DMS 273 (cell line): ENCODE data around the gene FBXW8.

Experiments
- DNase-seq: peaks from one replicate; lab custom pipeline; 2025; ENCODE audit not compliant: unreplicated experiment; lab: John Stamatoyannopoulos, UW

Gene FBXW8

DNA sequence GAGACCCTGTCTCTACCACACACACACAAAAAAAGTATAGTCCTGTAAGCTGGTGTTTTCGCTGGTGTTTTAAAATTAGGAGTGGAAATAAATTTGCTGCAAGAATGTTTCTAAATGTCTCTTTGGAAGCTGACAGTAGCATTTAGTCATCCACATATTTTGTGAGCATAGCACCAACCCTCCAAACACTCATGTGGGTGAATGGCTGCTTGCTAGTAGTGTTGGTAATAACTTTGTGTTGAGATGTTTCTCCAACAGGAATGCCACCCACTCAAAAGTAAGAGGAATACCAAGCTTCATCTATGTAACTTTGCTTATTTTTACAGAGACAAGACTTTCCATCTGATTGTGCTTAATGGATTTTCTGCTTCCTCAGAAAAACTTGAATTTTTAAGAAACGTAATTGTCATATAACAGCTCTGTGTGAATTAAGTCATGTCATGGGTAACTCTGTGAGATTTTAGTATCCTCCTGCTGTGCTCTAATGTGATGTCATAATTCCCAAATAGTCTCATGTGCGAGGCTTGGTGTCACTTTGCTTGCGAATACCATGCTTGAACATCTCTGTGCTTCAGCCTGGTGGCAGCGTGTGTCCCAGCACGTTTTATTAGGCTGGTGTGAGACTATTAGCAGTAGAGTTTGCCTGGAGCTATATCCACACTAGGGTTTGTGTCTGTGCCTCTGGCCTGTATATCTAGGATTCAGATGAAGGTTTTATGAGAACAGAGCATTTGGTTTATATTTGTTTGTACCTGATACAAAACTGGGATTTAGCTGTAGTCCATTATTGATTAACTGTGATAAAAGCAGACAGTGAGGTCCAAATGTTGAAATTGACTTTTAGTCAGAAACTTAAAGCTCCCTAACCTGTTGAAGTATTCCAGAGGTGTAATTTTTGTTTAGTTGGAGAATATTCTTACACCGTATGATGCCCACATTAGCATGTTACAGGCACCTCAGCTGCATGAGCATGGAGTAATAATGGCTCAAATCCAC is 80.5 kb downstream of the FBXW8 start:
- no peak for DNase-seq

DNA sequence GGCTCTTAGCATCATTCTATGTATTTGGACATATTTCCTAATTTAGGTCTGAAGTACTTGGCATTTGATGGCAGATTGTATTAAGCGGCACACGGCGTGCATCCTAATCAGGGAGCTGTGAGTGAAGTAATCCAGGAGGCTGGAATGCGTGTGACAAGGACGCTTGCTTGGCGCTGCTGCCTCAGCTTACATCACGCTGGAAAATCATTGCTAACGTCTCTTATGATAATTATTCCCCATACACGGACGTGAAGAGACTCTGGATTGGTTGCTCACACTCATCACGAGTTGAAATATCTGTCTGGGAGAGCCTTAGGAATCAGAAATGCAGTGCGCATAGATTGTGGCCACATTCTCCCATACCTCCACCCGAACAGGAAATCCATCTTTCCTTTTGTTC is 85.3 kb downstream of the FBXW8 start:
- no peak for DNase-seq

- DNase-seq: no peak
Observed at GRCh38 chr12:116996621-116997020, 85.9 kb downstream of the FBXW8 start.

- DNase-seq: no peak
Observed at GRCh38 chr12:116999066-116999465, 88.3 kb downstream of the FBXW8 start.

DNA sequence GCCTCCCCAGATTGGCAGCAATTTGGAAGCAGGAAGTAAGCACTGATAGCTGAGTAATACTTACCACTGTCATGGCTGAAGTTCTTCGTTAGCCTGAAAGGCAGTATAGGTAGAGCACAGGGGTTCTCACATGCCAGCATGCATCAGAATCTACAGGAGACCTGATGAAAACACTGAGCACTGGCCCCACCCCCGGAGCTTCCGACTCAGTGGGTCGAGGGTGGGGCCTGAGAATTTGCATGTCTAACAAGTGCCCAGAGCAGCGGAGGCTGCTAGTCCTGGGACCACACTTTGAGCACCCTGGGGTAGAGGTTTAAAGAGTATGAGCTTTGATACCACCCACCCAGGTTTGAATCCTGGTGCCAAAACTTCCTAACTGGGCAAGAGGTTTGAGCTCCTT is 89.6 kb downstream of the FBXW8 start:
- no peak for DNase-seq

- no peak for DNase-seq
Observed at GRCh38 chr12:117002051-117002817, 91.5 kb downstream of the FBXW8 start.

GRCh38 chr12:117003883-117004404 is 93.2 kb downstream of the FBXW8 start:
- no peak for DNase-seq

GRCh38 chr12:117005417-117006046 is 94.8 kb downstream of the FBXW8 start:
- no peak for DNase-seq

GRCh38 chr12:117006333-117006732 is 95.6 kb downstream of the FBXW8 start:
- DNase-seq: no peak

- no peak for DNase-seq
Observed at GRCh38 chr12:117007577-117007976, 96.8 kb downstream of the FBXW8 start.

- no peak for DNase-seq
Observed at GRCh38 chr12:117009759-117010158, 99.0 kb downstream of the FBXW8 start.

- no peak for DNase-seq
Observed at GRCh38 chr12:117010693-117011451, 100.1 kb downstream of the FBXW8 start.

DNA sequence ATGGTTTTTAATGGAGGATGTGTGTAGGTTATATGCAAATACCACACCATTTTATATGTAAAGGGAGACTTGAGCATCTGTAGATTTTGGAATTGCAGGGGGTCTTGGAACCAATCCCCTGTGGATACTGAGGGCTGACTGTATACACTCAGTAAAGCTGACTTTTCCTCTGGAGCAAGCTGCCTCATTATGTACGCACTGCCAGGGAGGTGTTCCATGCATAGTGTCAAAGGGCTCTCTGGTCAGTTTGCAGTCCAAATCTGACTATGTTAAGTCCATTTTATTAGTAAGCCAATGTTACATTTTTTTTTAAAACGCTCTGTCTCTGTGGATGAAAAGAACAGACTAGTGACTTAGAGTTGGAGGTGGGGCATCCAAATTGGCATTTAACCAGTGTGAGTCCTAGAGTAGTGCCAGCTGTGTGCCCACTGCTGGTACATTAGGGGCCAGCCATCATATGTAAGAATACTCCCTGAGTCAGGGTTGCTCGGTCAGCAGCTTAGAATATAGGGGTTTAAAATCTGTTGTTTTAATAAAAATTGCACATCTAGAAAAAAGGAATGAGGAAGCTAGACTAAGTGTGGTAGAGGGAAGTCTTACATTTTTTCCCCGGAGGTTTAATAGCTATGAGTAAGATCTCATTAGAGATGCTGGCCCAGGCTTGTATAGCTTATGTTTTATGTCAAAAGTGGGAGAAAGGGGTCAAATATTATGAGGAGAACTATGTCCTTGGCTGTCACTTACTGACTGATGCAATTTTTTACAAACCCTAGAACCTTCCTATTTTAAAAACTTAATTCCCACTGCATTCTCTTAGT is 101.4 kb downstream of the FBXW8 start:
- no peak for DNase-seq

DNA sequence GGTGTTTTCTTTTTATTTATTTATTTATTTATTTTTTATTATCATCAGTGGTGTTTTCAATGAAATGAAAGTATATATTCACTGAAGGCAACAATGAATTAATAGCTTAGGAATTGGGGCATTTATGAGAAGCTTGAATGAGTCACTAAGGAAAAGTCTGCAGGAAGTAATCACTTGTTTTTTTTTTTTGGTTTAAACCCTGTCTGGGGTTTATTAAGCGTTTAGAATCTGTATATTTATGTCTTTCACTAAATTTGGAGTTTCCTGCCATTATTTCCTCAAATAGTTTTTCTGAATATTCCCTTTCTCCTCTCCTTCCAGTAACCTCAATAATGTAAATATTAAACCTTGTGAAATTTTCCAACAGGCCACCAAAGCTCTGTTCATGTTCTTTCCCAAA is 103.0 kb downstream of the FBXW8 start:
- no peak for DNase-seq

- no peak for DNase-seq
Observed at GRCh38 chr12:117014342-117014887, 103.7 kb downstream of the FBXW8 start.

GRCh38 chr12:117015811-117016210 is 105.1 kb downstream of the FBXW8 start:
- no peak for DNase-seq

- no peak for DNase-seq
Observed at GRCh38 chr12:117017807-117018206, 107.1 kb downstream of the FBXW8 start.

DNA sequence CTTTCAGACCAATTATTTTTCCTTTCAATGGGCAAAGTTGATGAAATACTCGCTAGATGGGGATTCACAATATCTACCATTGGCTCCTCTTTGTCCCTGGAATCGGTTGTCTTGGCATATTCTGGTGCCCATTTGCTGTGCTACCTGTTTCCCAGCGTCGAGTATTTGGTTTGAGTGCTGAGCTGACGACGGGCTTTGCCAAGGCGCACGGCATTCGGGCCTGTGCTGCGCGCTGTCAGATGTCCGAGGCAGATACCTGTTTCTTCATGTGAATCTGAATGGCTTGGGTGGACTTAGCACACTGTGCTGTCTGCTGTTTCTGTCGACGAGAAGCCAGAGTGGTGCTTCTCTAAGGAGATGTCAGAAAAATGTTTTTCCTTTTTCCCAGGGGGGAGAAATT is 107.5 kb downstream of the FBXW8 start:
- no peak for DNase-seq

DNA sequence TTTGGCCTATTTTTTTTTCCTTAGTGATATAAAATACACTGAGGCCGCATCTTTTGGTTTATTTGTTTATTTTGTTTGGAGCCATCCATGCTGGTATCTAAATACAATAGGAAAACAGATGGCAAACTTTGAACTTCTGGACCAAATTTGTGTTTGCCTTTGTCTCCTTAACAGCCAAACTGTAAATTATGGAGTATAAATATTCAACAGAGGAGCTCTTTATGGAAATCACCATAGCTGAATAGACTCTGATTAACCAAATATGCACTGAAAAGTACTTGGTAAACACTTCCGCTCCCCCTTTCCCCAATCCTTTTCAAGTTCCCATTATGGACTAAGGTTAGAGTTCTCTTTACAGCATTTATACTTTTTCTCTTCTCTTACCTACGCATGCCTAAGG is 107.9 kb downstream of the FBXW8 start:
- DNase-seq: no peak
